Glutamatergic neuron (in vitro differentiated cells): ENCODE data around the gene FAM120B. TPM values are rescaled to one million over a fixed set of nuclear protein-coding genes. Genes with fewer than 3 reads are reported as not detected.

Experiments used
- DNase-seq: peaks from one replicate; pipeline ENCODE4 v3.0.0; 2022
- H3K27ac Mint-ChIP-seq: one replicate; pipeline ENCODE4 v1.8.0; 2020; ENCODE audit warnings: mild to moderate bottlenecking, mixed read lengths, inconsistent platforms; ENCODE audit not compliant: unreplicated experiment
- H3K27me3 Mint-ChIP-seq: one replicate; pipeline ENCODE4 v1.8.0; 2020; ENCODE audit warnings: mild to moderate bottlenecking, moderate library complexity, mixed read lengths, inconsistent platforms; ENCODE audit not compliant: unreplicated experiment
- H3K36me3 Mint-ChIP-seq: one replicate; pipeline ENCODE4 v1.8.0; 2020; ENCODE audit warnings: mild to moderate bottlenecking, mixed read lengths, inconsistent platforms; ENCODE audit not compliant: unreplicated experiment
- H3K4me1 Mint-ChIP-seq: one replicate; pipeline ENCODE4 v1.8.0; 2020; ENCODE audit warnings: mild to moderate bottlenecking, low read depth, mixed read lengths, inconsistent platforms; ENCODE audit not compliant: unreplicated experiment
- H3K4me3 Mint-ChIP-seq: one replicate; pipeline ENCODE4 v1.8.0; 2020; ENCODE audit warnings: mild to moderate bottlenecking, mixed read lengths, inconsistent platforms; ENCODE audit not compliant: unreplicated experiment
- H3K9me3 Mint-ChIP-seq: one replicate; pipeline ENCODE4 v1.8.0; 2020; ENCODE audit warnings: mild to moderate bottlenecking, moderate library complexity, mixed read lengths, inconsistent platforms; ENCODE audit not compliant: unreplicated experiment
- CTCF ChIP-seq: fragments of 200-600 bp; sonication (generic); IDR thresholded peaks from one replicate; pipeline ENCODE4 v1.5.0; 2021; ENCODE audit not compliant: partially characterized antibody, unreplicated experiment
- total RNA-seq: library from RNA; stranded (reverse); fragmentation: NEBNext Ultra II Directional; extraction: Animal tissue kit (Norgen Biotek cat#: 25700); gene quantifications from one replicate; pipeline ENCODE4 v1.2.1, GENCODE V29; 2021; ENCODE audit not compliant: unreplicated experiment

FAM120B gene
- total RNA-seq, 1 donor from 2014 or later: 48.3 TPM

DNA sequence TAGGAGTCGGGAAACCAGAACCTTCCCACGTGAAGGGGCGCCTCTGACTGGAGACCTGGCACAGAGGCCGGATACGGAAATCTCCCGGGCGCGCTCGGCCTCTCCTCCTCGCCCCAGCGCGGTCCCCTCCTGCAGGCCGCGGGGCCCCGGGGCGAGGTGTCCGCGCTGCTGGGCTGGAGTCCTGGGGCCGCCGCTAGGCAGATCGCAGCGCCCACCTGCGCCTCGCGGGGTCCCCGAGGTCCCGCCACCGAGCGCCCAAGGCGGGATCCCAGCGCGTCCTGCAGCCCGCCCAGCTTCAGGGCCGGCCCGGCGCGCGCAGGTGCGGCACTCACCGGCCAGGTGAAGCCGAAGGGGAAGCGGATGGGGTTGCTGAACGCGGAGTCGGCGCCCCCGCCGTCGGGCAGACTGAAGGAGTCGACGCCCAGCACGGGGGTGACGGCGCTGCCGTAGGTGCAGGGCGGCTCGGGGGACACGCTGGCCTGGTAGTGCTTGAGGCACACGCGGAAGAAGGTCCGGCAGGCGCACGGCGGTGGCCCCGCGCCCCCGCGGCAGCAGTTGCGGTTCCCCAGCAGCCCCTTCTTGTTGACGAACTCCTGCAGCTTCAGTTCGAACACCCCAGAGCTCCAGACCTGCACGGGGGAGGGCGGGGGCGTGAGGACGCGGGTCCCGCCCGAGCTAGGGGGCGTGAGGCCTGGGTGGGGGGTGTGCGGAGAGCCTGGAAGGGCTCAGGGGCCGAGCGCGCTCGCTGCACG lies 17.2 kb upstream of the FAM120B start:
- Mint-ChIP-seq H3K9me3 (peaks cover 22% of the 10 kb centered on the region), H3K4me3 (peak overlapping the region; percentile 89), H3K27me3 (peaks cover 29% of the 10 kb centered on the region), H3K36me3 (peaks cover 6% of the 10 kb centered on the region), H3K4me1 (peaks cover 52% of the 10 kb centered on the region), H3K27ac (no peak overlapping the region)
- no peak for DNase-seq
- no peak for TF ChIP-seq CTCF

DNA sequence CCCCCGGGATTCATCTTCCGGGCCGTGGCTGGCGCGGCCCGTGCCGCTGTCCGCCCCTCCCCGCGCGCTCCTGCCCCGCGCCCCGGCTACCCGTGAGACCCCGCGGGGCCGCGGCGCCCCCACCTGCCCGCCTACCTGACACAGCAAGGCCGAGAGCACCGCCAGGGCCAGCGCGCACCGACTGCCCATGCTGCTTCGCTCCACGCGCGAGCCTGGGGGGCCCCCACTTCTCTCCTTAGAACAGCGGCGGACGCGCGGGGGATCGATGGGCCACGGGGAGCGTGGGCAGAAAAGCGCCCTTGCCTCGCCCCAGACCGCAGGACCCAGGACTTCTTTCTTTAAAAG lies 16.6 kb upstream of the FAM120B start:
- Mint-ChIP-seq H3K36me3 (peaks cover 6% of the 10 kb centered on the region), H3K4me1 (peaks cover 57% of the 10 kb centered on the region), H3K9me3 (peaks cover 25% of the 10 kb centered on the region), H3K4me3 (peak overlapping the region; percentile 95), H3K27ac (no peak overlapping the region), H3K27me3 (peaks cover 33% of the 10 kb centered on the region)
- TF ChIP-seq CTCF: no peak
- DNase-seq: no peak

DNA sequence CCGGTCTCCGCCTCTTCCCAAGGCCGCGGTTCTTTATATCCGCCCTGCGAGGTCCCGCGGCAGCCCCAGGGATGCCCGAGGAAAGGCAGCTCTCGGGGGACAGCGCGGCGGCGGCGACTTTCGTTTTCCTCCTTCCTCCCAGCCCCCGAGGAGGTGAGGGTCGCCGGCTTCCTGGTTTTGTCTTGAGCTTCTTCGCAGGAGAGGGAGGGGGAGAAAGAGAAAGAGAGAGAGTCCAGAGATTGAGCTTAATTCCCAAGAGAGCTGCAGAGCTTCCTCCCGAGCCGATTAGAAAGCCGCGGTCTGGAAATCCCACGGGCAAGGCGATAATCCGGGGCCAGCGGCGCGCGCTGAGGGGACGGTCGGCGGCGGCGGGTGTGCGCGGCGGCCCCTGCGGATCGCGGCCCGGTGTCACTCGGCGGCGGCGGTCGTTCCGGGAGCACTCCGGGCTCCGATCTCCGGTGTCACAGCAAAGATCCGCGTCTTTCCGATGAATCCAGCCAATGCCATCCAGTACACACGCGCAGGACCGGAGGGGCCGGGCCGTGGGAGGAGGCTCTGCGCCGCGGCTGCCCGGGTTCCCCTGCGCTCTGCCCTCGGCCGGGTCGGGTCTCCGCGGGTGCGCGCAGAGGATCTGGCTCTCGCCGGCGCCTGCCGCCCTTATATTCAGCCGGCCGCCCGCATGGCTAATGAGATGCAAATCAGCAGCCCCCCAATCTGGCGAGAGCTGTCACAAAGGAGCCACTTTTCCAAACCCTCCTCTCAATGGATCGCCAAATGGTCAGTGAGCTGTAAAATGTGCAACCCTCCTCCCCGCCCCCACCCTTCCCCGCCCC lies 16.0 kb upstream of the FAM120B start, which contains the start of gene DLL1:
Gene DLL1 (minus strand): TSS at position 783 of the 833 bp plus-strand sequence. CDS start 939 bp downstream, outside the sequence.
- Mint-ChIP-seq H3K9me3 (peaks cover 28% of the 10 kb centered on the region), H3K4me3 (peak within 1 kb of the TSS; percentile 95), H3K27ac (peak within 1 kb of the TSS; percentile 73), H3K36me3 (peaks cover 6% of the 10 kb centered on the region), H3K27me3 (peaks cover 36% of the 10 kb centered on the region), H3K4me1 (peaks cover 55% of the 10 kb centered on the region)
- no peak for TF ChIP-seq CTCF
- peak; percentile 83 for DNase-seq

GRCh38 chr6:170291271-170292110 lies 15.1 kb upstream of the FAM120B start:
- peak; percentile 76 for DNase-seq
- peaks cover 23% of the 10 kb centered on the region for H3K9me3 Mint-ChIP-seq
- peaks cover 36% of the 10 kb centered on the region for H3K27me3 Mint-ChIP-seq
- peak overlapping the region; percentile 84 for H3K4me3 Mint-ChIP-seq
- no peak for TF ChIP-seq CTCF
- peaks cover 50% of the 10 kb centered on the region for H3K4me1 Mint-ChIP-seq
- H3K36me3 Mint-ChIP-seq: peaks cover 6% of the 10 kb centered on the region
- H3K27ac Mint-ChIP-seq: peak overlapping the region; percentile 72
